NCI-H2171 treated with DMSO at 0.1 percent for 48 hours (cell line): Measurements from ENCODE around the gene SERTAD4.
"Not testable (repeated sequence)": the region's sequence is repeated elsewhere in the genome, so short reads cannot be mapped to it uniquely, and the experiment has no call there.

Source experiments
- DNase-seq: peaks from one replicate; lab custom pipeline; 2025; lab: John Stamatoyannopoulos, UW

The SERTAD4 gene

GRCh38 chr1:210232511-210233215, at the start of gene SERTAD4:
Gene SERTAD4 (plus strand): TSS chr1:210232796. CDS start chr1:210237961, 5,165 bp downstream.
- peak; percentile 84 for DNase-seq

GRCh38 chr1:210185063-210185462, 47.5 kb upstream of the SERTAD4 start:
- DNase-seq, result no peak

GRCh38 chr1:210187849-210188606, 44.6 kb upstream of the SERTAD4 start:
- DNase-seq, result not testable (repeated sequence)

GRCh38 chr1:210189426-210189825, 43.2 kb upstream of the SERTAD4 start:
- no peak for DNase-seq

GRCh38 chr1:210195635-210196160, 36.9 kb upstream of the SERTAD4 start:
- DNase-seq, result no peak

- not testable (repeated sequence) for DNase-seq
Measured at GRCh38 chr1:210196266-210196665, 36.3 kb upstream of the SERTAD4 start.

- no peak for DNase-seq
Measured at GRCh38 chr1:210198840-210199239, 33.8 kb upstream of the SERTAD4 start.

GRCh38 chr1:210200124-210200736, 32.4 kb upstream of the SERTAD4 start:
- DNase-seq, result no peak

- no peak for DNase-seq
Measured at GRCh38 chr1:210201681-210202080, 30.9 kb upstream of the SERTAD4 start.

- no peak for DNase-seq
Measured at GRCh38 chr1:210207597-210208450, 24.8 kb upstream of the SERTAD4 start.

GRCh38 chr1:210213335-210213734, 19.3 kb upstream of the SERTAD4 start:
- no peak for DNase-seq

GRCh38 chr1:210214573-210215409, 17.8 kb upstream of the SERTAD4 start:
- DNase-seq, result no peak

GRCh38 chr1:210217482-210217881, 15.1 kb upstream of the SERTAD4 start:
- DNase-seq, result no peak

GRCh38 chr1:210218047-210218446, 14.5 kb upstream of the SERTAD4 start:
- DNase-seq, result no peak

- DNase-seq, result peak; percentile 49
Measured at GRCh38 chr1:210222340-210223006, 10.1 kb upstream of the SERTAD4 start.

- no peak for DNase-seq
Measured at GRCh38 chr1:210223226-210223904, 9.2 kb upstream of the SERTAD4 start.

- DNase-seq, result no peak
Measured at GRCh38 chr1:210228158-210228557, 4.4 kb upstream of the SERTAD4 start.

GRCh38 chr1:210230149-210230695, 2.4 kb upstream of the SERTAD4 start:
- no peak for DNase-seq

- peak; percentile 84 for DNase-seq
Measured at GRCh38 chr1:210231846-210232510, 618 bp upstream of the SERTAD4 start.
